Hepatocyte (in vitro differentiated cells): ENCODE measurements around the gene MAG.

ENCODE experiments used
- EZH2 ChIP-seq: fragments of 200-600 bp; sonication (generic); IDR thresholded peaks from 2 replicates; pipeline ENCODE4 v1.6.1; 2016; ENCODE audit warnings: antibody characterized with exemption, mild to moderate bottlenecking, borderline replicate concordance
- TF ChIP-seq, protein P1 (sequence below): fragments of 200-600 bp; sonication (generic); IDR thresholded peaks from 2 replicates; pipeline ENCODE4 v1.5.1; 2016; ENCODE audit warnings: antibody characterized with exemption, mild to moderate bottlenecking; ENCODE audit not compliant: poor library complexity

DNA sequence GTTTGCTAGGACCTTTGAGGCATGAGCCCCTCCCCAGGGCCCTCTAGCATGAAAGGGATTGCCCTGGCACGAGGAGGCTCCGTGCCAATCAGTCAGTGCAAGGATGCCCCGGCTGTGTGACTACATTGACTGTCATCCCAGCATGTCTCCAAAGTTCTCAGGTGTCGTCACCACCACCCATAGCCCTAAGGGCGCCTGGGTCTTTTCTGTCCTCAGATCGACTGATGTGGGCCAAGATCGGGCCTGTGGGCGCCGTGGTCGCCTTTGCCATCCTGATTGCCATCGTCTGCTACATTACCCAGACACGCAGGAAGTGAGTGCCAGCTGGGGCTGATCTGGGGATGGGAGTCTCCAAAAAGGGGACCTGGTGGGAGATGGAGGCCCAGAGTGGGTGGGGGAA is 18.4 kb downstream of the MAG start:
- TF ChIP-seq, protein P1, sequence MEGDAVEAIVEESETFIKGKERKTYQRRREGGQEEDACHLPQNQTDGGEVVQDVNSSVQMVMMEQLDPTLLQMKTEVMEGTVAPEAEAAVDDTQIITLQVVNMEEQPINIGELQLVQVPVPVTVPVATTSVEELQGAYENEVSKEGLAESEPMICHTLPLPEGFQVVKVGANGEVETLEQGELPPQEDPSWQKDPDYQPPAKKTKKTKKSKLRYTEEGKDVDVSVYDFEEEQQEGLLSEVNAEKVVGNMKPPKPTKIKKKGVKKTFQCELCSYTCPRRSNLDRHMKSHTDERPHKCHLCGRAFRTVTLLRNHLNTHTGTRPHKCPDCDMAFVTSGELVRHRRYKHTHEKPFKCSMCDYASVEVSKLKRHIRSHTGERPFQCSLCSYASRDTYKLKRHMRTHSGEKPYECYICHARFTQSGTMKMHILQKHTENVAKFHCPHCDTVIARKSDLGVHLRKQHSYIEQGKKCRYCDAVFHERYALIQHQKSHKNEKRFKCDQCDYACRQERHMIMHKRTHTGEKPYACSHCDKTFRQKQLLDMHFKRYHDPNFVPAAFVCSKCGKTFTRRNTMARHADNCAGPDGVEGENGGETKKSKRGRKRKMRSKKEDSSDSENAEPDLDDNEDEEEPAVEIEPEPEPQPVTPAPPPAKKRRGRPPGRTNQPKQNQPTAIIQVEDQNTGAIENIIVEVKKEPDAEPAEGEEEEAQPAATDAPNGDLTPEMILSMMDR: no peak
- no peak for TF ChIP-seq EZH2
